Gastrocnemius medialis (tissue), 4 donors: ENCODE measurements around the gene EGFLAM.

Source experiments
- POLR2A ChIP-seq, 2 donors: fragments of 450-650 bp; IDR thresholded peaks; one replicate each; pipeline ENCODE4 v1.6.1; 2017; ENCODE audit warnings: antibody characterized with exemption in 2 of 2, mild to moderate bottlenecking in 2 of 2, moderate library complexity in 2 of 2
- TF ChIP-seq, protein P1 (sequence below), 5 experiments: fragments of 450-650 bp in 3 of 5; fragments of 200-600 bp in 2 of 5; sonication (generic) in 2 of 5; IDR thresholded peaks in 4 of 5; conservative IDR thresholded peaks in 1 of 5; 1 replicate in 4 of 5; 2 replicates in 1 of 5; pipeline ENCODE4 v1.5.1; 2016 to 2019; ENCODE audit warnings: antibody characterized with exemption in 5 of 5, mild to moderate bottlenecking in 3 of 5, moderate library complexity in 3 of 5

- TF ChIP-seq, protein P1, sequence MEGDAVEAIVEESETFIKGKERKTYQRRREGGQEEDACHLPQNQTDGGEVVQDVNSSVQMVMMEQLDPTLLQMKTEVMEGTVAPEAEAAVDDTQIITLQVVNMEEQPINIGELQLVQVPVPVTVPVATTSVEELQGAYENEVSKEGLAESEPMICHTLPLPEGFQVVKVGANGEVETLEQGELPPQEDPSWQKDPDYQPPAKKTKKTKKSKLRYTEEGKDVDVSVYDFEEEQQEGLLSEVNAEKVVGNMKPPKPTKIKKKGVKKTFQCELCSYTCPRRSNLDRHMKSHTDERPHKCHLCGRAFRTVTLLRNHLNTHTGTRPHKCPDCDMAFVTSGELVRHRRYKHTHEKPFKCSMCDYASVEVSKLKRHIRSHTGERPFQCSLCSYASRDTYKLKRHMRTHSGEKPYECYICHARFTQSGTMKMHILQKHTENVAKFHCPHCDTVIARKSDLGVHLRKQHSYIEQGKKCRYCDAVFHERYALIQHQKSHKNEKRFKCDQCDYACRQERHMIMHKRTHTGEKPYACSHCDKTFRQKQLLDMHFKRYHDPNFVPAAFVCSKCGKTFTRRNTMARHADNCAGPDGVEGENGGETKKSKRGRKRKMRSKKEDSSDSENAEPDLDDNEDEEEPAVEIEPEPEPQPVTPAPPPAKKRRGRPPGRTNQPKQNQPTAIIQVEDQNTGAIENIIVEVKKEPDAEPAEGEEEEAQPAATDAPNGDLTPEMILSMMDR (IDR thresholded peaks at IDR 0.05 in 4 of 5, conservative IDR thresholded peaks at IDR 0.05 in 1 of 5), result no peak
- TF ChIP-seq POLR2A (IDR thresholded peaks at IDR 0.05), result no peak
Measured at GRCh38 chr5:38316544-38317224, 58.3 kb downstream of the EGFLAM start.
